GM12891 (cell line): Measurements from ENCODE around the gene MTMR4.

Experiments
- DNase-seq: peaks from one replicate; pipeline ENCODE4 v3.0.0; 2011; ENCODE audit warnings: low spot score; ENCODE audit not compliant: insufficient read length
- FAIRE-seq: peaks from 2 replicates; lab custom pipeline; 2011; peaks lifted over from hg19 to GRCh38; lab: Jason Lieb, UNC
- PAX5 ChIP-seq: IDR thresholded peaks from 2 replicates; pipeline ENCODE4 v1.6.1; 2011; ENCODE audit warnings: low read length, moderate library complexity, mild to moderate bottlenecking; ENCODE audit not compliant: insufficient read depth, severe bottlenecking
- POLR2A ChIP-seq: IDR thresholded peaks from 2 replicates; pipeline ENCODE4 v1.6.1; 2011; ENCODE audit warnings: low read depth, low read length, control low read depth
- POLR2AphosphoS5 ChIP-seq: IDR thresholded peaks from 2 replicates; pipeline ENCODE4 v1.6.1; 2011; ENCODE audit warnings: low read depth, low read length, control low read depth
- POU2F2 ChIP-seq: IDR thresholded peaks from 2 replicates; pipeline ENCODE4 v1.6.1; 2011; ENCODE audit warnings: low read depth, mild to moderate bottlenecking, control low read depth, low read length, moderate library complexity
- SPI1 ChIP-seq: IDR thresholded peaks from 2 replicates; pipeline ENCODE4 v1.6.1; 2011; ENCODE audit warnings: low read depth, low read length, control low read depth
- TAF1 ChIP-seq: IDR thresholded peaks from 2 replicates; pipeline ENCODE4 v1.6.1; 2011; ENCODE audit warnings: low read depth, low read length, control low read depth

Gene MTMR4

DNA sequence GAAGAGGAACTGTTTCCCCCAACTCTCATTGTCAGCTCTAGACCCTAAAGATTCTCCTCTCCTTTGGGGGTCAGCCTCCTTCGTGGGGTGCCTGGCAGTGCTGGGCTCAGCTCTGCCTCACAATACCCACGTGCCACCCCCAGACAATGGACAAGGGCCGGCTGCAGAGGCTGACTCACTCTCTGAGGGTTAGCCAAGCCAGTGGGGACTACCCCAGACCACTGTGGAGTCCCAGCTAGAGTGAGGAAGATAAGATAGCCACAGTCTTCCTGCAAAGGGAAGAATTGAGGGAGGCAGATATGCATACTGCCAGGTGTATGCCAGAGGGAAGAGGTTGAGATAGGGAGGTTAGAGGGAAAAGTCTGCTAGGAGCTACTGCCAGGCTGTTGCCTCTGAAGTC, 13.5 kb upstream of the MTMR4 start:
- FAIRE-seq (no peak), DNase-seq (no peak)
- TF ChIP-seq POU2F2 (no peak), POLR2AphosphoS5 (no peak), POLR2A (no peak), SPI1 (no peak), PAX5 (no peak), TAF1 (no peak)

DNA sequence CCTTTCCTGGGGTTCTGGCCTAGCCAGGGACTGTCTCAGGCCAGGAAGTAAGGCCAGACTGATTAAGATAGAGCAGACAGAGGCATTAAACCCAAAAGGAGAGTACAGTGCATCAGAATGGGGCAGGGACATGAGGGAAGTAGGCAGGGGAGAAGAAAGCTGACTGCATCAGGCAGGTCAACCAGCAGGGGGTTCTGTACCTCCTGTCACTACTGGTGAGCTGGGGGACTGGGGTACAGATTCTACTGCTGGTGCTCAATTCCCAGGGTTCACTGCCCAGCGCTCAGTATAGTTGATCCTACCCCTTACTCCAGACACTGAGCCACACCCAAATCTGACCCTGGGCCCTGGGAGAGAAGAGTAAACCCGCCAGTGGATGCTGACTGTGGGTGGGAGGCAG, 12.9 kb upstream of the MTMR4 start:
- FAIRE-seq (no peak), DNase-seq (no peak)
- TF ChIP-seq POU2F2, result no peak
- no peak for TF ChIP-seq TAF1
- no peak for TF ChIP-seq PAX5
- TF ChIP-seq POLR2A, result no peak
- TF ChIP-seq SPI1, result no peak

DNA sequence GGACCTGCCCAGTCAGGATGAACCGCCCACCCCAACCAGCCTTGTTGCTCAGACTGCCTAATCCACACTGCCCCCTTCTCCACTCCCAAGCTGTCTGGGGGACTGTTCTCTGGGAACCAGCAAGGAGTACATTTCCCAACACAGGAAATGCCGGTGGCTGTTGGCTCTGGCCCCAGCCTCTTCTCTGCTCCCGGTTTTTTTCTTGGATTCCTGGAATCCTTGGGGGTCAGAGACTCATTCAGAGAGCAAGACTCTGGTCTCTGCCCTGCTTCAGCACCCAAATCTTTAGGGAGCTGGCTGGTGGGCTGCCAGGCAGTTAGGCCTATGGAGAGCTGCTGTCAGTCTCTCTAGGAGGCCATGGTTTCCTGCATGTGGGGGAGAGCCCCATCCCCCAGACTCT, 10.8 kb upstream of the MTMR4 start:
- TF ChIP-seq POU2F2 (no peak), TAF1 (no peak), POLR2AphosphoS5 (no peak), POLR2A (no peak), PAX5 (no peak), SPI1 (no peak)
- no peak for DNase-seq
- FAIRE-seq, result no peak

DNA sequence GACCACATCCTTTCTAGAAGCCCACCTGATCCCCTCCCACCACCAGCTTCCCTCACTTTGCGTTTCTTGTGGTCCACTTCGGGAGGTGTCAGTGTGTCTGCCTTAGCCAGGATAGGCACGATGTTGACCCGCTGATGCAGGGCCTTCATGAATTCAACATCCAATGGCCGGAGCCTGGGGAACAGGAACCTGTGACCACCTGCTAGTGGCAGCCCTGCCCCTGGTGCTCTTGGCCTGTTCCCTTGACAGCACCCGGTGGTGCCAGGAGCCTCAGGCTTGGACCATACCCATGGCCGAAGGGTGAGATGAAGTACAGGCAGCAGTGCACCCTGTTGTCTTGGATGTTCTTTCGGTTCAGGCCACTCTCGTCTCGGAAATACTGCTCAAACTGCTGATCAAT, 7.2 kb upstream of the MTMR4 start:
- no peak for DNase-seq
- FAIRE-seq, result no peak
- TF ChIP-seq TAF1 (no peak), SPI1 (no peak), POLR2AphosphoS5 (no peak), PAX5 (no peak), POLR2A (no peak), POU2F2 (no peak)

DNA sequence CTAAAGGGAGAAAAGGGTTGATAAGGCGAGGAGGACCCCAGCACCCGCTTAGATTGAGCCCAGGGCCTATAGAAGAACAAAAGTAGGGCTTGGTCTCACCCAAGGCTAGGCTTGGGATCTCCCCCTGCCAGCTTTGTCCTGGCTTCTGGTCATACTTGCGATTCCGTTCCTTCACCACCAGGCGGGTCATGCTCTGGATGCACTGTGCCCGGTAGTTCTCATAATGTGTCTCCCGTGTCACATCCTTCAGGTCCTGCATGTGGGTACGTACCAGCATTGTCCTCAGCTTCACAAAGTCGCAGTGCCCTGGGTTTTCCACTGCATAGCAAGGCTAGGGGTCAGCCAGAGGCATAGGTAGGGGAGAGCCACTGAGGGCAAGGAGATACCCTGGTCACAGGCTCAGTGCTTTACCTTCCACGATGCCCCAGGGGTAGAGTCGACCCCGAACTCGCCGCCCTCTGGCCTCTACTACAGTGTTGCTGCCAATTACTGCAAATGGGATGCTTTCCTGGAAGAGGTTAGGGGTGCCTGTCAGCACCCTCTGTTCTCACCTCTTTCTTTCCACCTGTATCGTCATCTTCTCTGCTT, 6.5 kb upstream of the MTMR4 start:
- peak; percentile 45 for FAIRE-seq
- TF ChIP-seq PAX5 (no peak), POU2F2 (no peak), TAF1 (no peak), POLR2AphosphoS5 (no peak), SPI1 (no peak), POLR2A (no peak)

DNA sequence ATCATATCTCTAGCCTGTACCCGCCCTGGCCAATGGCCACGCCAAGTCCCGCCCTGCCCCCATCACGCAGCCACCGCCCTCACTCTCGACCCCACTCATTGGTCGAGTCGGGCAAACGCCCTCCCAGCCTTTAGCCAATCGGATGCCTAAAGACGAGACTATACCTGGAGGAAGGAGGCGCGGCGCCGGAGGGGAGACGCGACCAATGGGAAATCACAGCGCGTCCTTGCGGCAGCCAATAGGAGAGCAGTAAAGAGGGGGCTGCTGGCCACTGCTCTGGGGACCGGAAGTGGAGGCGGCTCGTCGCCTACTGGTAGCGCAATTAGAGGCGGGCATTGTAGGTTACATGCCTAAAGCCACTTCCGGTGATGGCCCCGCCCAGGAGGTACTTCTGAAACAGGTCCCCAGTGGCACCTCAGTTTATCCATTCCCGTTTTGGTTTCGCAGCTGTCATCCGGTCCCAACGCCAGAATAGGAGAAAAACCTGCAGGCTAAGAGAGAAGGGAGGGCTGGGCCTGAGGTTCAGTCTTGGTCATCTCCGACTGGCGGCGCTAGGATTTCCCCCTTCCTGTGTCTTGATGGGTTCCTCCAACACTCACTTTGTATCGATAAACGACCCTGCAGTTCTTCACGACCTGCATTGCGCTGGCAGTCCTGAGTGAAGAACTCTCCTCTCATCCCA, 3.6 kb upstream of the MTMR4 start:
- FAIRE-seq, result peak; percentile 98
- peak; percentile 93 for DNase-seq
- TF ChIP-seq PAX5, result no peak
- no peak for TF ChIP-seq POLR2AphosphoS5
- peak; percentile 82; the same call in 1 of the 2 replicates for TF ChIP-seq POU2F2
- peak; percentile 53 for TF ChIP-seq POLR2A
- TF ChIP-seq SPI1, result no peak
- peak; percentile 85 for TF ChIP-seq TAF1

More for the DNA sequence above, 6.5 kb upstream of the MTMR4 start:
- no peak for DNase-seq

DNA sequence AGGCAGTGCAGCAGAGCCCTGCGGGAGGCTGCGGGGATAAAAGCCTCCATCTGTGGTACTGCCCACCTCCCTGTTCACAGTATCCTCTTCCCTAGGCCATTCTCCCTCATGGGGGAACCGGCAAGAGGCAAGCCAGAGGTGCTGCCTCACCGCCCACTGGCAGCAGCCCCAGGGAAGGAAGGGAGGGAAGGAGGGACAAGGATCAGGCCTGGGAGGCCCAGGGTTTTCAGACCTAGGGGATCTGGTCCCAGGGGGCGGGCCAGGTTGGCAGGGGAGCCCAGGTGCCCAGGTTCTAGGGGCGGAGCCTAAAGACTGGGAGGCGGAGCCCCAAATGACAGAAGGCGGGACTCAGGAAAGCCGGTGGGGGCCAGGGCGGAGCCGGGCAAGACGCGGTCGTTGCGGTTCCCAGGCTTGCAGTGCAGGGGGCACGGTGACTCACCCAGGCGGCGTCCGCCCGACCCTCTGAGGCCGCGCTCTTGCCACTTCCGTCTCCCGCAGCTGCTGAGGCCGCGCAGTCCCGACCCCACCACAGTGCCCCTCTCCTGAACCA, 3.0 kb upstream of the MTMR4 start:
- FAIRE-seq, result no peak
- DNase-seq, result no peak
- peak; percentile 47; the same call in 1 of the 2 replicates for TF ChIP-seq SPI1
- peak; percentile 46; the same call in 1 of the 2 replicates for TF ChIP-seq POLR2A
- TF ChIP-seq TAF1, result peak; percentile 59; the same call in 1 of the 2 replicates
- peak; percentile 70 for TF ChIP-seq POLR2AphosphoS5
- no peak for TF ChIP-seq POU2F2
- TF ChIP-seq PAX5, result no peak

DNA sequence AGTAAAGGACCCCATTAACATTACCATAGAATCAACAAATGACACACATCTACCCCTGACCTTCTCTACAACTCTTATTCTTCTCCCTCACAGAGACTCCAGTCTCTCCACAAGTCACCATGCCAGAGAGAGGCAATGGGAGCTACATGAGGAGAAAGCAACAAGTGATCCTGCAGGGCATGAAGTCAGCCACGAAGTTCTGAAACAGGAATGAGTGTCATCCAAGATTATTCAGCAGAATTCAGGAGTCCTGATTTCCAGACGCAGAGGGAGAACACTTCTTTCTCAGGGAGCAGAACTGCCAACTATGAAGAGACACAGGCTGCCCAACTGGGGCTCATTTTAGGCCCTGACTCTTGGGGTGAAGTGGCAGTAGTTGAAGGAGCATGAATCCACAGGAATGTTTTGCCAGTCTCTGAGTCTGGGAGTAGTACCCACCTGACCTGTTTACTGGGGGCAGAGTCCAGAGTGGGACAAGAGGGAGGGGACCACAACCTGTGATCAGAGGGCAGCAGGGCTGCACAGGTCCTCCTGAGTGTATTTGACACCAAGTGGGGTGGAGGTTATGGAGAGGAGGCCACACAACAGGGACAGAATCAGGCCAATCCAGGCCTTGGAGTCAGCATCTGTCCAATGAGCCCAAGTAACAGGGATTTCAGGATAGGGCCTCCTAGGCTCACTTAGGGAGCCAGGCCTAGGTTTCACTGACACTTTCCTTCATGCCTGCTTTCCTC, 2.4 kb upstream of the MTMR4 start:
- TF ChIP-seq POLR2AphosphoS5 (no peak), POLR2A (no peak)
- FAIRE-seq, result no peak
- no peak for DNase-seq

DNA sequence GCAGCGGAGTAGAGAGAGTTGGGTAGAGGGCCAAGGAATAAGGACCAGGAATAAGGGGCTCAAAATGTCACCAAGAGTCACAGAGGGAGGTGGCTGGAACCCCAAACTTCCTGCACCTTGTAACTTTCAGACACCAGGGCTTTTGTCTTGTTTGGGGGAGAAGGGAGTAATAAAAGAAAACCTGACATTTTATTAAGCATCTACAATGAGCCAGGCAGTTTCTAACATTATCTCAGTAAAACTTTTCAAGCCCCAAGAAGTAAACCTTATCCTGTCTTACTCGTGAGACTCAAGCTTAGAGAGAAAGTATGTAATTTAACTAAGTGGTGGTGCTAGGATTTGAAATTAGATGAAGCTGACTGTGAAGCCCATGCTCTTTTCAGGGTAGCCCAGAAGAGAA, 848 bp upstream of the MTMR4 start:
- FAIRE-seq (no peak), DNase-seq (no peak)
- TF ChIP-seq POLR2AphosphoS5, result no peak
- TF ChIP-seq PAX5, result no peak
- no peak for TF ChIP-seq POU2F2
- no peak for TF ChIP-seq TAF1
- no peak for TF ChIP-seq SPI1
- no peak for TF ChIP-seq POLR2A

DNA sequence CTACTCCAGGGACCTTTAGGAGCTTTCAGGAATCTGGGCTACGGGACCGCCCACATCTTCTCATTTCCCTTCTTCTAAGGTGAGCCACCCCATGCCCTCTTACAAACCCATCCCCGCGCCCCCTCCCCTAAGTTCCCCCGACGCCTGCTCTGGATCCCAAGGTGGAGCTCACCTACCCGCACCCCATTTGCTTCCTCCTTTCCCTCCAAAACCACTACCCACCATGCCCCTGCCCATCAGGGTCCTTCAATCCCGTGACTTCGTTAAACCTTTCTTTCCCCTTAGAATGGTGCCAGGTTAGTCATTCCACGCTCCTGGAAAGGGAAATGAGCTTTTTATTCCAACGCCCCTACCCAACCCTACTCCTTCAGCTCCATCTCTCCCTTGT, 326 bp upstream of the MTMR4 start:
- no peak for TF ChIP-seq POU2F2
- TF ChIP-seq POLR2A, result no peak
- TF ChIP-seq TAF1, result no peak
- TF ChIP-seq POLR2AphosphoS5, result no peak
- no peak for TF ChIP-seq PAX5
- no peak for TF ChIP-seq SPI1
- DNase-seq (no peak), FAIRE-seq (no peak)
